HG02981 (cell line): ENCODE data around the gene CACNB1.

Experiments
- ATAC-seq: cut with Tn5 transposase; IDR thresholded peaks from one replicate; pipeline ENCODE4 v1.9.1; 2021; ENCODE audit warnings: mild to moderate bottlenecking, moderate library complexity; ENCODE audit not compliant: unreplicated experiment

Gene CACNB1

GRCh38 chr17:39204245-39204644 is 6.8 kb upstream of the CACNB1 start:
- no peak for ATAC-seq

GRCh38 chr17:39200957-39201510 is 3.6 kb upstream of the CACNB1 start:
- ATAC-seq, result no peak

- ATAC-seq, result peak; percentile 45
These were observed 2.8 kb upstream of the CACNB1 start, which contains the start of gene RPL19 for GRCh38 chr17:39200070-39200879. Gene RPL19, plus strand, starts transcription at chr17:39200283. Its CDS starts 62 bp downstream, at chr17:39200345.

GRCh38 chr17:39199820-39200069 is 2.3 kb upstream of the CACNB1 start:
- ATAC-seq, result peak; percentile 59

GRCh38 chr17:39198186-39198566 is 707 bp upstream of the CACNB1 start:
- no peak for ATAC-seq

- ATAC-seq, result no peak
These were observed 619 bp downstream of the CACNB1 start for GRCh38 chr17:39196808-39197291.

GRCh38 chr17:39196241-39196807 is 1.1 kb downstream of the CACNB1 start:
- ATAC-seq, result no peak

GRCh38 chr17:39195568-39196160 is 1.8 kb downstream of the CACNB1 start:
- no peak for ATAC-seq

- ATAC-seq, result no peak
These were observed 2.4 kb downstream of the CACNB1 start for GRCh38 chr17:39194985-39195524.

GRCh38 chr17:39194089-39194984 is 3.1 kb downstream of the CACNB1 start:
- ATAC-seq, result no peak

- ATAC-seq, result no peak
These were observed 4.1 kb downstream of the CACNB1 start for GRCh38 chr17:39193346-39193745.

- no peak for ATAC-seq
These were observed 4.6 kb downstream of the CACNB1 start for GRCh38 chr17:39192901-39193300.

GRCh38 chr17:39191750-39192510 is 5.5 kb downstream of the CACNB1 start:
- no peak for ATAC-seq

GRCh38 chr17:39187152-39187830 is 10.2 kb downstream of the CACNB1 start:
- ATAC-seq, result no peak

- no peak for ATAC-seq
These were observed 10.9 kb downstream of the CACNB1 start for GRCh38 chr17:39186481-39187002.

- no peak for ATAC-seq
These were observed 13.7 kb downstream of the CACNB1 start for GRCh38 chr17:39183720-39184119.

GRCh38 chr17:39183045-39183444 is 14.4 kb downstream of the CACNB1 start:
- no peak for ATAC-seq

- ATAC-seq, result no peak
These were observed 16.2 kb downstream of the CACNB1 start for GRCh38 chr17:39181303-39181702.

- no peak for ATAC-seq
These were observed 18.9 kb downstream of the CACNB1 start for GRCh38 chr17:39178536-39178935.
